T-cell (primary cell): Measurements from ENCODE around the gene RFX5. TPM values are rescaled to one million over a fixed set of nuclear protein-coding genes. Genes with fewer than 3 reads are reported as not detected.

Source experiments
- ATAC-seq, 4 experiments: fragments of 200-7000 bp in 3 of 4; fragments of 150-1000 bp in 1 of 4; cut with Tn5 transposase; replicated peaks in 1 of 4; 1 replicate in 3 of 4; 2 replicates in 1 of 4; pipeline ENCODE4 v1.10.0; 2021; ENCODE audit warnings: moderate library complexity in 3 of 4, mild to moderate bottlenecking in 2 of 4, moderate number of reproducible peaks in 1 of 4
- CTCF ChIA-PET, 2 donors: fragments of 300-600 bp; sonication (Branson Sonifier 250); formaldehyde crosslinking; loops; one replicate each; lab custom pipeline; 2022; ENCODE audit warnings: antibody characterized with exemption in 2 of 2; lab: Charles Lee
- POLR2A ChIA-PET, 2 donors: fragments of 300-600 bp; sonication (Branson Sonifier 250); formaldehyde crosslinking; loops; one replicate each; lab custom pipeline; 2022; ENCODE audit warnings: antibody characterized with exemption in 2 of 2; lab: Charles Lee
- DNase-seq, 35 experiments: peaks; one replicate each; pipeline versions ENCODE4 v3.0.0 to v3.0.0-alpha.2; 2013 to 2023
- H3K27ac ChIP-seq: one replicate; pipeline ENCODE4 v1.5.1; 2013; ENCODE audit warnings: low read length
- H3K27me3 ChIP-seq, 2 experiments: replicated peaks in 1 of 2; 1 replicate in 1 of 2; 2 replicates in 1 of 2; pipeline versions ENCODE4 v1.6.1 to v1.7.0; 2013; ENCODE audit warnings: low read length in 1 of 2, mixed read lengths in 1 of 2; ENCODE audit not compliant: control insufficient read depth in 2 of 2, insufficient read depth in 2 of 2; ENCODE audit errors: extremely low read depth in 1 of 2
- H3K36me3 ChIP-seq, 2 donors: 1 replicate in 1 of 2; 2 replicates in 1 of 2; pipeline versions ENCODE4 v1.6.1 to v1.7.0; 2013; ENCODE audit warnings: low read length in 1 of 2; ENCODE audit not compliant: control insufficient read depth in 2 of 2, insufficient read depth in 1 of 2; ENCODE audit errors: extremely low read depth in 1 of 2
- H3K4me1 ChIP-seq, 2 experiments: 1 replicate in 1 of 2; 2 replicates in 1 of 2; pipeline versions ENCODE4 v1.6.1 to v1.7.0; 2013; ENCODE audit warnings: low read length in 2 of 2, mixed read lengths in 1 of 2; ENCODE audit not compliant: insufficient read depth in 2 of 2, control insufficient read depth in 1 of 2; ENCODE audit errors: extremely low read depth in 1 of 2
- H3K4me3 ChIP-seq, 2 donors: 1 replicate in 1 of 2; 2 replicates in 1 of 2; pipeline versions ENCODE4 v1.5.1 to v1.7.0; 2013; ENCODE audit warnings: mild to moderate bottlenecking in 2 of 2, low read length in 1 of 2, moderate library complexity in 1 of 2; ENCODE audit not compliant: control insufficient read depth in 1 of 2; ENCODE audit errors: extremely low read depth in 1 of 2
- H3K9me3 ChIP-seq: 2 replicates; pipeline ENCODE4 v1.7.0; 2013
- H3K27ac Mint-ChIP-seq, 2 donors: one replicate each; pipeline ENCODE4 v1.8.0; 2020 to 2021; ENCODE audit warnings: mild to moderate bottlenecking in 2 of 2, mixed read lengths in 2 of 2
- H3K27me3 Mint-ChIP-seq, 2 donors: one replicate each; pipeline ENCODE4 v1.8.0; 2021 to 2022; ENCODE audit warnings: mixed read lengths in 2 of 2
- H3K36me3 Mint-ChIP-seq: one replicate; pipeline ENCODE4 v1.8.0; 2021; ENCODE audit warnings: mixed read lengths
- H3K4me1 Mint-ChIP-seq, 3 donors: one replicate each; pipeline ENCODE4 v1.8.0; 2020 to 2022; ENCODE audit warnings: mixed read lengths in 3 of 3, mild to moderate bottlenecking in 1 of 3
- H3K4me3 Mint-ChIP-seq, 3 donors: one replicate each; pipeline ENCODE4 v1.8.0; 2020 to 2022; ENCODE audit warnings: mild to moderate bottlenecking in 3 of 3, mixed read lengths in 3 of 3, moderate library complexity in 3 of 3
- H3K9me3 Mint-ChIP-seq, 3 donors: one replicate each; pipeline ENCODE4 v1.8.0; 2020 to 2022; ENCODE audit warnings: mixed read lengths in 3 of 3
- WGBS: methylation state at CpG from one replicate; pipeline ENCODE4 v1.1.5; 2013; ENCODE audit warnings: missing lambda C conversion rate; ENCODE audit not compliant: insufficient coverage; 5-methylcytosine and 5-hydroxymethylcytosine counted together
- total RNA-seq, 35 experiments: library from RNA in 6 of 35; stranded (reverse) in 6 of 35; fragments of 120-200 nt in 1 of 35; gene quantifications; one replicate each; pipeline versions ENCODE4 v1.2.1 to v1.2.4 and lab custom pipeline; 2013 to 2026

RFX5 gene
- total RNA-seq, 5 donors from 2014 or later (not counting 1 experiment from before 2014, with no cell fraction given): 50.3 to 79.8 (median 70.2) TPM

GRCh38 chr1:151292207-151293030, 54.6 kb downstream of the RFX5 start:
- H3K9me3 ChIP-seq: no peaks in the 10 kb centered on the region
- WGBS: 86% methylated on average over 4 of the region's 13 CpGs
- Mint-ChIP-seq H3K4me3 (no peak overlapping the region), H3K27me3 (no peaks in the 10 kb centered on the region), H3K36me3 (peaks cover 29% of the 10 kb centered on the region), H3K27ac (peak overlapping the region; percentile 36 to 65), H3K9me3 (no peaks in the 10 kb centered on the region), H3K4me1 (peaks cover 6 to 14% (median 12%) of the 10 kb centered on the region in 3 donors)
- DNase-seq (peak in 3 of 35 experiments; percentile 15 to 52 (median 17)), ATAC-seq (peak in 1 of 4 experiments; percentile 44)
- ChIA-PET POLR2A (interaction anchor here in 1 of 2 donors (0.5 kb wide), 1 partner anchor 72 kb away, joined by 4 read pairs; no protein-coding TSS in a partner anchor), CTCF (no interaction called here)
- no peak overlapping the region for H3K4me3 ChIP-seq
- no peaks in the 10 kb centered on the region for H3K27me3 ChIP-seq
- peaks cover 0 to 22% of the 10 kb centered on the region in 2 experiments for H3K4me1 ChIP-seq
- H3K27ac ChIP-seq: no peak overlapping the region
- H3K36me3 ChIP-seq: peaks cover 37 to 94% of the 10 kb centered on the region in 2 donors

GRCh38 chr1:151290709-151291303, 56.2 kb downstream of the RFX5 start:
- H3K36me3 Mint-ChIP-seq: peaks cover 38% of the 10 kb centered on the region
- CTCF ChIA-PET: no interaction called here

More at GRCh38 chr1:151290709-151291303, 56.2 kb downstream of the RFX5 start:
- no peak overlapping the region for H3K27ac ChIP-seq
- Mint-ChIP-seq H3K27ac (no peak overlapping the region), H3K4me1 (peaks cover 14 to 22% (median 17%) of the 10 kb centered on the region in 3 donors), H3K9me3 (no peaks in the 10 kb centered on the region), H3K4me3 (no peak overlapping the region), H3K27me3 (no peaks in the 10 kb centered on the region)
- H3K4me1 ChIP-seq: peaks cover 0 to 25% of the 10 kb centered on the region in 2 experiments
- no peak overlapping the region for H3K4me3 ChIP-seq
- H3K27me3 ChIP-seq: no peaks in the 10 kb centered on the region
- 80% methylated on average over 6 of the region's 19 CpGs for whole genome bisulfite sequencing
- peaks cover 44 to 96% of the 10 kb centered on the region in 2 donors for H3K36me3 ChIP-seq
- DNase-seq: no peak
- POLR2A ChIA-PET: no interaction called here
- H3K9me3 ChIP-seq: no peaks in the 10 kb centered on the region
- ATAC-seq: no peak

Other genes starting within 250 kb of the RFX5 start
- 10 to 100 TPM in 1 of 5 donors, 1 to 10 TPM in 4; 2.5 to 11.5 (median 8.5) TPM for gene SEMA6C, start 200.6 kb downstream of the RFX5 start, total RNA-seq
- gene TNFAIP8L2, start 190.6 kb downstream of the RFX5 start, total RNA-seq: 10 to 100 TPM in 3 of 5 donors, 1 to 10 TPM in 2; 3.7 to 41.2 (median 38.8) TPM
- 1 to 10 TPM in 3 of 5 donors, under 1 TPM in 2; 0.68 to 3.2 (median 2.3) TPM for gene LYSMD1, start 181.3 kb downstream of the RFX5 start, total RNA-seq
- 10 to 100 TPM; 35.4 to 60.4 (median 52.4) TPM for gene SCNM1, start 181.1 kb downstream of the RFX5 start, total RNA-seq
- gene TMOD4, start 171.3 kb downstream of the RFX5 start, total RNA-seq: 1 to 10 TPM; 1.9 to 6.2 (median 5.3) TPM
- 10 to 100 TPM; 50.2 to 84.5 (median 58.9) TPM for gene VPS72, start 157.1 kb downstream of the RFX5 start, total RNA-seq
- gene PIP5K1A, start 148.7 kb downstream of the RFX5 start, total RNA-seq: 10 to 100 TPM; 39.2 to 52.7 (median 48.0) TPM
- 100 to 1,000 TPM in 3 of 5 donors, 10 to 100 TPM in 2; 68.1 to 150 (median 133) TPM for gene PSMD4, start 92.5 kb downstream of the RFX5 start, total RNA-seq
- 10 to 100 TPM; 27.7 to 44.2 (median 40.5) TPM for gene ZNF687, start 65.0 kb downstream of the RFX5 start, total RNA-seq
- gene PI4KB, start 19.8 kb downstream of the RFX5 start, total RNA-seq: 10 to 100 TPM; 64.9 to 96.9 (median 75.4) TPM
- 1 to 10 TPM in 1 of 5 donors, under 1 TPM in 2, not detected in 2; 0.72 to 1.2 (median 0.93) TPM for gene SELENBP1, start 25.5 kb upstream of the RFX5 start, total RNA-seq
- gene PSMB4, start 52.3 kb upstream of the RFX5 start, total RNA-seq: 100 to 1,000 TPM; 221 to 283 (median 232) TPM
- gene POGZ, start 112.2 kb upstream of the RFX5 start, total RNA-seq: 100 to 1,000 TPM in 2 of 5 donors, 10 to 100 TPM in 3; 93.8 to 133 (median 96.7) TPM
- 1 to 10 TPM in 1 of 5 donors, under 1 TPM in 4; 0.37 to 1.3 (median 0.59) TPM for gene CGN, start 164.1 kb upstream of the RFX5 start, total RNA-seq
- gene TUFT1, start 193.1 kb upstream of the RFX5 start, total RNA-seq: 1 to 10 TPM; 2.8 to 5.5 (median 4.3) TPM